HEK293 (cell line): ENCODE data around the gene FOXD1.
A peak's percentile ranks its signal among the peaks of the same experiment; 100 is the strongest.

Experiments
- CTCF ChIA-PET: fragments of 350-600 bp; formaldehyde crosslinking; extraction: SDS; loops from one replicate; lab custom pipeline; 2021; ENCODE audit warnings: antibody characterized with exemption; lab: Yijun Ruan, JAX
- POLR2A ChIA-PET: fragments of 300-600 bp; formaldehyde crosslinking; extraction: SDS; loops from one replicate; lab custom pipeline; 2020; ENCODE audit warnings: antibody characterized with exemption, inconsistent platforms; lab: Yijun Ruan, JAX
- H3K27ac ChIP-seq: fragments of 200-500 bp; sonication (Bioruptor generic); 2 replicates; pipeline ENCODE4 v1.5.1; 2014; ENCODE audit warnings: low read depth, low read length, control low read depth, inconsistent platforms; ENCODE audit errors: extremely low read depth
- H3K36me3 ChIP-seq, 2 experiments: fragments of 200-500 bp in 1 of 2; sonication (Bioruptor generic) in 1 of 2; 1 replicate in 1 of 2; 2 replicates in 1 of 2; pipeline ENCODE4 v1.5.1; 2014 to 2017; ENCODE audit warnings: inconsistent platforms in 2 of 2, low read length in 2 of 2; ENCODE audit not compliant: control insufficient read depth in 2 of 2, insufficient read depth in 1 of 2
- H3K4me1 ChIP-seq: fragments of 200-500 bp; sonication (Bioruptor generic); 2 replicates; pipeline ENCODE4 v1.5.1; 2014; ENCODE audit warnings: mild to moderate bottlenecking, low read length, inconsistent platforms; ENCODE audit not compliant: control insufficient read depth, insufficient read depth
- H3K4me3 ChIP-seq: 2 replicates; pipeline ENCODE4 v1.5.1; 2011; ENCODE audit warnings: low read depth, mild to moderate bottlenecking, control low read depth, low read length, moderate library complexity
- H3K9me3 ChIP-seq: fragments of 200-500 bp; sonication (Bioruptor generic); 2 replicates; pipeline ENCODE4 v1.5.1; 2014; ENCODE audit warnings: low read depth, low read length, inconsistent platforms; ENCODE audit not compliant: control insufficient read depth, insufficient read depth
- IKZF3 ChIP-seq: fragments of 450-650 bp; IDR thresholded peaks from 2 replicates; pipeline ENCODE4 v1.5.0; 2018; ENCODE audit warnings: missing biosample characterization, mild to moderate bottlenecking, missing genetic modification characterization, moderate library complexity
- MZF1 ChIP-seq: fragments of 450-650 bp; formaldehyde crosslinking; IDR thresholded peaks from 2 replicates; pipeline ENCODE4 v1.5.1; 2017; ENCODE audit warnings: missing biosample characterization, missing genetic modification characterization, borderline replicate concordance
- SP3 ChIP-seq: fragments of 450-650 bp; formaldehyde crosslinking; IDR thresholded peaks from 2 replicates; pipeline ENCODE4 v1.5.1; 2016; ENCODE audit warnings: missing biosample characterization, missing genetic modification characterization
- SP7 ChIP-seq: fragments of 450-650 bp; formaldehyde crosslinking; IDR thresholded peaks from 2 replicates; pipeline ENCODE4 v1.5.1; 2016; ENCODE audit warnings: missing biosample characterization, missing genetic modification characterization
- YY1 ChIP-seq: fragments of 450-650 bp; formaldehyde crosslinking; IDR thresholded peaks from 2 replicates; pipeline ENCODE4 v1.5.1; 2018; ENCODE audit warnings: missing biosample characterization, missing genetic modification characterization
- ZBTB21 ChIP-seq: fragments of 450-650 bp; formaldehyde crosslinking; IDR thresholded peaks from 2 replicates; pipeline ENCODE4 v1.5.1; 2017; ENCODE audit warnings: missing biosample characterization, missing genetic modification characterization
- ZNF24 ChIP-seq: fragments of 450-650 bp; formaldehyde crosslinking; IDR thresholded peaks from 2 replicates; pipeline ENCODE4 v1.5.1; 2016; ENCODE audit warnings: missing biosample characterization, missing genetic modification characterization
- ZNF292 ChIP-seq: fragments of 450-650 bp; formaldehyde crosslinking; IDR thresholded peaks from 2 replicates; pipeline ENCODE4 v1.5.1; 2016; ENCODE audit warnings: low read depth, missing biosample characterization, missing genetic modification characterization, borderline replicate concordance
- ZNF335 ChIP-seq: fragments of 450-650 bp; formaldehyde crosslinking; conservative IDR thresholded peaks from 2 replicates; pipeline ENCODE4 v1.5.1; 2016; ENCODE audit warnings: missing biosample characterization, missing genetic modification characterization
- ZNF366 ChIP-seq: fragments of 450-650 bp; formaldehyde crosslinking; conservative IDR thresholded peaks from 2 replicates; pipeline ENCODE4 v1.5.1; 2016; ENCODE audit warnings: missing biosample characterization, missing genetic modification characterization
- ZNF629 ChIP-seq: fragments of 450-650 bp; formaldehyde crosslinking; IDR thresholded peaks from 2 replicates; pipeline ENCODE4 v1.5.1; 2017; ENCODE audit warnings: missing biosample characterization, missing genetic modification characterization
- ZNF654 ChIP-seq: fragments of 450-650 bp; formaldehyde crosslinking; IDR thresholded peaks from 2 replicates; pipeline ENCODE4 v1.5.1; 2016; ENCODE audit warnings: low read depth, missing biosample characterization, missing genetic modification characterization
- ZSCAN30 ChIP-seq: fragments of 450-650 bp; IDR thresholded peaks from 2 replicates; pipeline ENCODE4 v1.5.1; 2018; ENCODE audit warnings: missing biosample characterization, mild to moderate bottlenecking, missing genetic modification characterization, moderate library complexity
- ZXDB ChIP-seq: fragments of 450-650 bp; formaldehyde crosslinking; IDR thresholded peaks from 2 replicates; pipeline ENCODE4 v1.5.1; 2016; ENCODE audit warnings: missing biosample characterization, missing genetic modification characterization
- TF ChIP-seq, protein P1 (sequence below): fragments of 450-650 bp; formaldehyde crosslinking; IDR thresholded peaks from 2 replicates; pipeline ENCODE4 v1.5.1; 2016; ENCODE audit warnings: missing biosample characterization, missing genetic modification characterization
- TF ChIP-seq, protein P2 (sequence below): fragments of 450-650 bp; formaldehyde crosslinking; conservative IDR thresholded peaks from 2 replicates; pipeline ENCODE4 v1.5.1; 2016; ENCODE audit warnings: low read depth, missing biosample characterization, missing genetic modification characterization
- TF ChIP-seq, protein P3 (sequence below): fragments of 450-650 bp; formaldehyde crosslinking; IDR thresholded peaks from 2 replicates; pipeline ENCODE4 v1.5.1; 2017; ENCODE audit warnings: missing biosample characterization, missing genetic modification characterization
- TF ChIP-seq, protein P4 (sequence below): fragments of 450-650 bp; formaldehyde crosslinking; IDR thresholded peaks from 2 replicates; pipeline ENCODE4 v1.5.1; 2017; ENCODE audit warnings: missing biosample characterization, missing genetic modification characterization
- TF ChIP-seq, protein P5 (sequence below): fragments of 450-650 bp; formaldehyde crosslinking; optimal IDR thresholded peaks from 2 replicates; pipeline ENCODE3; 2016; ENCODE audit warnings: missing biosample characterization, mild to moderate bottlenecking, missing genetic modification characterization
- TF ChIP-seq, protein P6 (sequence below): fragments of 450-650 bp; formaldehyde crosslinking; IDR thresholded peaks from 2 replicates; pipeline ENCODE4 v1.5.1; 2016; ENCODE audit warnings: missing biosample characterization, missing genetic modification characterization
- TF ChIP-seq, protein P7 (sequence below): fragments of 450-650 bp; formaldehyde crosslinking; IDR thresholded peaks from 2 replicates; pipeline ENCODE4 v1.5.1; 2016; ENCODE audit warnings: missing biosample characterization, missing genetic modification characterization

Gene FOXD1

DNA sequence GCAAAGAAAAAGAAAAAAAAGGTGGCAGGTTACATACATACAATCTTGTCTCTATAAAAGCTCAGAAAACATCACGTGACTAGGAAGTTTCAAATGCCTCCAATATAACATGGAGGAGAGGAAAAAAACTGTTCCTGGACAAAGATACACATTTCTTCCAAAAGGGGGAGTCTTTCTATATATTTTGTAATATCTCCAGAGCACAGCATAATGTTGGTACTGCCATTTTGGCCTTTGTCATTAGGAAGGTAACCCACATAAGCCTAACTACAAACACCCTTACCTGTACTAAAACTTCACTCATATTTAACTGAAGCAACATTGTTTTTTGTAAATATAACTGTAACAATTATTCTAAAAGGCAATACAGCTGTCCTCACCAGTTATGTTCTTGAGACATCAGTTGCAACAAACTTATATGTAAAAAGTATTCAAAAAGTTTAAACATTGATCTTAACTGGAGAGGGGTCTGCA is 48.4 kb upstream of the FOXD1 start:
- POLR2A ChIA-PET: interaction anchor here (0.6 to 1.6 kb wide), 3 partner anchors 12 to 48 kb away, joined by 3 read pairs; partner anchors contain the start of gene FOXD1
- CTCF ChIA-PET: interaction anchor here (0.6 to 2.3 kb wide), 17 partner anchors 10 to 598 kb away, joined by 3 to 7 read pairs (median 5); partner anchors contain the start of gene FOXD1
- no peaks in the 10 kb centered on the region for H3K9me3 ChIP-seq
- peaks cover 8% of the 10 kb centered on the region for H3K4me1 ChIP-seq
- H3K4me3 ChIP-seq: no peak overlapping the region
- H3K27ac ChIP-seq: peak overlapping the region; percentile 82
- peaks cover 21 to 29% of the 10 kb centered on the region in 2 experiments for H3K36me3 ChIP-seq
- TF ChIP-seq SP7 (tag by site-specific recombination): peak; percentile 46; the same call in 1 of the 2 replicates
- TF ChIP-seq MZF1 (tag by site-specific recombination): peak; percentile 25; the same call in 1 of the 2 replicates
- peak; percentile 47; the same call in 1 of the 2 replicates for TF ChIP-seq ZBTB21 (tag by site-specific recombination)
- TF ChIP-seq, protein P1, sequence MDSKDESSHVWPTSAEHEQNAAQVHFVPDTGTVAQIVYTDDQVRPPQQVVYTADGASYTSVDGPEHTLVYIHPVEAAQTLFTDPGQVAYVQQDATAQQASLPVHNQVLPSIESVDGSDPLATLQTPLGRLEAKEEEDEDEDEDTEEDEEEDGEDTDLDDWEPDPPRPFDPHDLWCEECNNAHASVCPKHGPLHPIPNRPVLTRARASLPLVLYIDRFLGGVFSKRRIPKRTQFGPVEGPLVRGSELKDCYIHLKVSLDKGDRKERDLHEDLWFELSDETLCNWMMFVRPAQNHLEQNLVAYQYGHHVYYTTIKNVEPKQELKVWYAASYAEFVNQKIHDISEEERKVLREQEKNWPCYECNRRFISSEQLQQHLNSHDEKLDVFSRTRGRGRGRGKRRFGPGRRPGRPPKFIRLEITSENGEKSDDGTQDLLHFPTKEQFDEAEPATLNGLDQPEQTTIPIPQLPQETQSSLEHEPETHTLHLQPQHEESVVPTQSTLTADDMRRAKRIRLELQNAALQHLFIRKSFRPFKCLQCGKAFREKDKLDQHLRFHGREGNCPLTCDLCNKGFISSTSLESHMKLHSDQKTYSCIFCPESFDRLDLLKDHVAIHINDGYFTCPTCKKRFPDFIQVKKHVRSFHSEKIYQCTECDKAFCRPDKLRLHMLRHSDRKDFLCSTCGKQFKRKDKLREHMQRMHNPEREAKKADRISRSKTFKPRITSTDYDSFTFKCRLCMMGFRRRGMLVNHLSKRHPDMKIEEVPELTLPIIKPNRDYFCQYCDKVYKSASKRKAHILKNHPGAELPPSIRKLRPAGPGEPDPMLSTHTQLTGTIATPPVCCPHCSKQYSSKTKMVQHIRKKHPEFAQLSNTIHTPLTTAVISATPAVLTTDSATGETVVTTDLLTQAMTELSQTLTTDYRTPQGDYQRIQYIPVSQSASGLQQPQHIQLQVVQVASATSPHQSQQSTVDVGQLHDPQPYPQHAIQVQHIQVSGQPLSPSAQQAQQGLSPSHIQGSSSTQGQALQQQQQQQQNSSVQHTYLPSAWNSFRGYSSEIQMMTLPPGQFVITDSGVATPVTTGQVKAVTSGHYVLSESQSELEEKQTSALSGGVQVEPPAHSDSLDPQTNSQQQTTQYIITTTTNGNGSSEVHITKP (tag by site-specific recombination): peak; percentile 69
- TF ChIP-seq YY1 (tag by site-specific recombination): peak; percentile 49; the same call in 1 of the 2 replicates
- TF ChIP-seq, protein P2, sequence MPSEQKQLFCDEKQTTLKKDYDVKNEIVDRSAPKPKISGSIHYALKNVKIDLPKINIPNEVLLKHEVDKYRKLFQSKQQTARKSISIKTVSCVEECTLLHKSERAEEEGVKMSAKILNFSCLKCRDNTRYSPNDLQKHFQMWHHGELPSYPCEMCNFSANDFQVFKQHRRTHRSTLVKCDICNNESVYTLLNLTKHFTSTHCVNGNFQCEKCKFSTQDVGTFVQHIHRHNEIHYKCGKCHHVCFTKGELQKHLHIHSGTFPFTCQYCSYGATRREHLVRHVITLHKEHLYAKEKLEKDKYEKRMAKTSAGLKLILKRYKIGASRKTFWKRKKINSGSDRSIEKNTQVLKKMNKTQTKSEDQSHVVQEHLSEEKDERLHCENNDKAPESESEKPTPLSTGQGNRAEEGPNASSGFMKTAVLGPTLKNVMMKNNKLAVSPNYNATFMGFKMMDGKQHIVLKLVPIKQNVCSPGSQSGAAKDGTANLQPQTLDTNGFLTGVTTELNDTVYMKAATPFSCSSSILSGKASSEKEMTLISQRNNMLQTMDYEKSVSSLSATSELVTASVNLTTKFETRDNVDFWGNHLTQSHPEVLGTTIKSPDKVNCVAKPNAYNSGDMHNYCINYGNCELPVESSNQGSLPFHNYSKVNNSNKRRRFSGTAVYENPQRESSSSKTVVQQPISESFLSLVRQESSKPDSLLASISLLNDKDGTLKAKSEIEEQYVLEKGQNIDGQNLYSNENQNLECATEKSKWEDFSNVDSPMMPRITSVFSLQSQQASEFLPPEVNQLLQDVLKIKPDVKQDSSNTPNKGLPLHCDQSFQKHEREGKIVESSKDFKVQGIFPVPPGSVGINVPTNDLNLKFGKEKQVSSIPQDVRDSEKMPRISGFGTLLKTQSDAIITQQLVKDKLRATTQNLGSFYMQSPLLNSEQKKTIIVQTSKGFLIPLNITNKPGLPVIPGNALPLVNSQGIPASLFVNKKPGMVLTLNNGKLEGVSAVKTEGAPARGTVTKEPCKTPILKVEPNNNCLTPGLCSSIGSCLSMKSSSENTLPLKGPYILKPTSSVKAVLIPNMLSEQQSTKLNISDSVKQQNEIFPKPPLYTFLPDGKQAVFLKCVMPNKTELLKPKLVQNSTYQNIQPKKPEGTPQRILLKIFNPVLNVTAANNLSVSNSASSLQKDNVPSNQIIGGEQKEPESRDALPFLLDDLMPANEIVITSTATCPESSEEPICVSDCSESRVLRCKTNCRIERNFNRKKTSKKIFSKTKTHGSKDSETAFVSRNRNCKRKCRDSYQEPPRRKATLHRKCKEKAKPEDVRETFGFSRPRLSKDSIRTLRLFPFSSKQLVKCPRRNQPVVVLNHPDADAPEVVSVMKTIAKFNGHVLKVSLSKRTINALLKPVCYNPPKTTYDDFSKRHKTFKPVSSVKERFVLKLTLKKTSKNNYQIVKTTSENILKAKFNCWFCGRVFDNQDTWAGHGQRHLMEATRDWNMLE: peak; percentile 56; the same call in 1 of the 2 replicates
- TF ChIP-seq, protein P3, sequence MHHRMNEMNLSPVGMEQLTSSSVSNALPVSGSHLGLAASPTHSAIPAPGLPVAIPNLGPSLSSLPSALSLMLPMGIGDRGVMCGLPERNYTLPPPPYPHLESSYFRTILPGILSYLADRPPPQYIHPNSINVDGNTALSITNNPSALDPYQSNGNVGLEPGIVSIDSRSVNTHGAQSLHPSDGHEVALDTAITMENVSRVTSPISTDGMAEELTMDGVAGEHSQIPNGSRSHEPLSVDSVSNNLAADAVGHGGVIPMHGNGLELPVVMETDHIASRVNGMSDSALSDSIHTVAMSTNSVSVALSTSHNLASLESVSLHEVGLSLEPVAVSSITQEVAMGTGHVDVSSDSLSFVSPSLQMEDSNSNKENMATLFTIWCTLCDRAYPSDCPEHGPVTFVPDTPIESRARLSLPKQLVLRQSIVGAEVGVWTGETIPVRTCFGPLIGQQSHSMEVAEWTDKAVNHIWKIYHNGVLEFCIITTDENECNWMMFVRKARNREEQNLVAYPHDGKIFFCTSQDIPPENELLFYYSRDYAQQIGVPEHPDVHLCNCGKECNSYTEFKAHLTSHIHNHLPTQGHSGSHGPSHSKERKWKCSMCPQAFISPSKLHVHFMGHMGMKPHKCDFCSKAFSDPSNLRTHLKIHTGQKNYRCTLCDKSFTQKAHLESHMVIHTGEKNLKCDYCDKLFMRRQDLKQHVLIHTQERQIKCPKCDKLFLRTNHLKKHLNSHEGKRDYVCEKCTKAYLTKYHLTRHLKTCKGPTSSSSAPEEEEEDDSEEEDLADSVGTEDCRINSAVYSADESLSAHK (tag by site-specific recombination): peak; percentile 90
- TF ChIP-seq, protein P4, sequence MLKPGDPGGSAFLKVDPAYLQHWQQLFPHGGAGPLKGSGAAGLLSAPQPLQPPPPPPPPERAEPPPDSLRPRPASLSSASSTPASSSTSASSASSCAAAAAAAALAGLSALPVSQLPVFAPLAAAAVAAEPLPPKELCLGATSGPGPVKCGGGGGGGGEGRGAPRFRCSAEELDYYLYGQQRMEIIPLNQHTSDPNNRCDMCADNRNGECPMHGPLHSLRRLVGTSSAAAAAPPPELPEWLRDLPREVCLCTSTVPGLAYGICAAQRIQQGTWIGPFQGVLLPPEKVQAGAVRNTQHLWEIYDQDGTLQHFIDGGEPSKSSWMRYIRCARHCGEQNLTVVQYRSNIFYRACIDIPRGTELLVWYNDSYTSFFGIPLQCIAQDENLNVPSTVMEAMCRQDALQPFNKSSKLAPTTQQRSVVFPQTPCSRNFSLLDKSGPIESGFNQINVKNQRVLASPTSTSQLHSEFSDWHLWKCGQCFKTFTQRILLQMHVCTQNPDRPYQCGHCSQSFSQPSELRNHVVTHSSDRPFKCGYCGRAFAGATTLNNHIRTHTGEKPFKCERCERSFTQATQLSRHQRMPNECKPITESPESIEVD: peak; percentile 50
- TF ChIP-seq, protein P5, sequence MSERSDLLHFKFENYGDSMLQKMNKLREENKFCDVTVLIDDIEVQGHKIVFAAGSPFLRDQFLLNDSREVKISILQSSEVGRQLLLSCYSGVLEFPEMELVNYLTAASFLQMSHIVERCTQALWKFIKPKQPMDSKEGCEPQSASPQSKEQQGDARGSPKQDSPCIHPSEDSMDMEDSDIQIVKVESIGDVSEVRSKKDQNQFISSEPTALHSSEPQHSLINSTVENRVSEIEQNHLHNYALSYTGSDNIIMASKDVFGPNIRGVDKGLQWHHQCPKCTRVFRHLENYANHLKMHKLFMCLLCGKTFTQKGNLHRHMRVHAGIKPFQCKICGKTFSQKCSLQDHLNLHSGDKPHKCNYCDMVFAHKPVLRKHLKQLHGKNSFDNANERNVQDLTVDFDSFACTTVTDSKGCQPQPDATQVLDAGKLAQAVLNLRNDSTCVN (tag by site-specific recombination): no peak
- peak; percentile 13; the same call in 1 of the 2 replicates for TF ChIP-seq SP3 (tag by site-specific recombination)
- 0 out of 2 replicates have a peak, but pooled peaks have one; percentile 21 for TF ChIP-seq ZNF654 (tag by site-specific recombination)
- TF ChIP-seq IKZF3 (tag by site-specific recombination): peak; percentile 93
- TF ChIP-seq, protein P6, sequence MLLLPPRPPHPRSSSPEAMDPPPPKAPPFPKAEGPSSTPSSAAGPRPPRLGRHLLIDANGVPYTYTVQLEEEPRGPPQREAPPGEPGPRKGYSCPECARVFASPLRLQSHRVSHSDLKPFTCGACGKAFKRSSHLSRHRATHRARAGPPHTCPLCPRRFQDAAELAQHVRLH (tag by site-specific recombination): peak; percentile 43; the same call in 1 of the 2 replicates
- peak; percentile 58 for TF ChIP-seq ZNF629 (tag by site-specific recombination)
- TF ChIP-seq ZNF24 (tag by site-specific recombination): peak; percentile 71
- peak; percentile 78 for TF ChIP-seq ZNF366
- TF ChIP-seq ZSCAN30: peak; percentile 74
- 0 out of 2 replicates have a peak, but pooled peaks have one; percentile 31 for TF ChIP-seq ZXDB (tag by site-specific recombination)
- TF ChIP-seq ZNF335 (tag by site-specific recombination): 0 out of 2 replicates have a peak, but pooled peaks have one; percentile 12
- no peak for TF ChIP-seq ZNF292
- TF ChIP-seq, protein P7, sequence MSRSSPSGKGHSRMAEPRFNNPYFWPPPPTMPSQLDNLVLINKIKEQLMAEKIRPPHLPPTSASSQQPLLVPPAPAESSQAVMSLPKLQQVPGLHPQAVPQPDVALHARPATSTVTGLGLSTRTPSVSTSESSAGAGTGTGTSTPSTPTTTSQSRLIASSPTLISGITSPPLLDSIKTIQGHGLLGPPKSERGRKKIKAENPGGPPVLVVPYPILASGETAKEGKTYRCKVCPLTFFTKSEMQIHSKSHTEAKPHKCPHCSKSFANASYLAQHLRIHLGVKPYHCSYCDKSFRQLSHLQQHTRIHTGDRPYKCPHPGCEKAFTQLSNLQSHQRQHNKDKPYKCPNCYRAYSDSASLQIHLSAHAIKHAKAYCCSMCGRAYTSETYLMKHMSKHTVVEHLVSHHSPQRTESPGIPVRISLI (tag by site-specific recombination): peak; percentile 95
